HG02943 (cell line): Measurements from ENCODE around the gene NEURL4.

Experiments
- ATAC-seq: cut with Tn5 transposase; IDR thresholded peaks from one replicate; pipeline ENCODE4 v1.9.1; 2021; ENCODE audit warnings: mild to moderate bottlenecking, low read depth, moderate library complexity; ENCODE audit not compliant: unreplicated experiment

NEURL4 gene

DNA sequence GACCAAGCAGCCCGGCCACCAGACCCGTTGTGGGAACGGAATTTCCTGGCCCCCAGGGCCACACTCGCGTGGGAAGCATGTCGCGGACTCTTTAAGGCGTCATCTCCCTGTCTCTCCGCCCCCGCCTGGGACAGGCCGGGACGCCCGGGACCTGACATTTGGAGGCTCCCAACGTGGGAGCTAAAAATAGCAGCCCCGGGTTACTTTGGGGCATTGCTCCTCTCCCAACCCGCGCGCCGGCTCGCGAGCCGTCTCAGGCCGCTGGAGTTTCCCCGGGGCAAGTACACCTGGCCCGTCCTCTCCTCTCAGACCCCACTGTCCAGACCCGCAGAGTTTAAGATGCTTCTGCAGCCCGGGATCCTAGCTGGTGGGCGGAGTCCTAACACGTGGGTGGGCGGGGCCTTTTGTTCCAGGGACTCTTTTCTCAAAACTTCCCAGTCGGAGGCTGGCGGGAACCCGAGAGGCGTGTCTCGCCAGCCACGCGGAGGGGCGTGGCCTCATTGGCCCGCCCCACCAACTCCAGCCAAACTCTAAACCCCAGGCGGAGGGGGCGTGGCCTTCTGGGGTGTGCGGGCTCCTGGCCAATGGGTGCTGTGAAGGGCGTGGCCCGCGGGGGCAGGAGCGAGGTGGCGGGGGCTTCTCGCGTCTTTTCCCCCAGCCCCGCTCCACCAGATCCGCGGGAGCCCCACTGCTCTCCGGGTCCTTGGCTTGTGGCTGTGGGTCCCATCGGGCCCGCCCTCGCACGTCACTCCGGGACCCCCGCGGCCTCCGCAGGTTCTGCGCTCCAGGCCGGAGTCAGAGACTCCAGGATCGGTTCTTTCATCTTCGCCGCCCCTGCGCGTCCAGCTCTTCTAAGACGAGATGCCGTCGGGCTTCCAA, 47.8 kb downstream of the NEURL4 start, which contains the start of gene SLC2A4:
Gene SLC2A4, plus strand, starts transcription at position 645 of the 879 bp plus-strand sequence. Its CDS starts 217 bp downstream, at position 862.
- no peak for ATAC-seq

- no peak for ATAC-seq
These were observed 48.5 kb downstream of the NEURL4 start for GRCh38 chr17:7280519-7281073.

DNA sequence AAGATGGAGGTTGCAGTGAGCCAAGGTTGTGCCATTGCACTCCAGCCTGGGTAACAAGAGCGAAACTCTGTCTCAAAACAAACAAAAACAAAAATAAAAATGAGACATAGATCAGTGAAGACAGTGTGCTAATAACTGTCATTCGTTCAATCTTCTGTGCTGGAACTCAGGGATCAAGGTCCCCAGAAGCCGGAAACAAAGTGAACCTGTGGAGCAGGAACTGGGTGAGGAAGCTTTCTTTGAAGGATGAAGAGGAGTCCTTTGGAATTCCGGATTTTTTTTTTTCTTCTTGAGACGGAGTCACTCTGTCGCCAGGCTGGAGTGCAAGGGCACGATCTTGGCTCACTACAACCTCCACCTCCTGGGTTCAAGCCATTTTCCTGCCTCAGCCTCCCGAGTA, 49.7 kb downstream of the NEURL4 start:
- no peak for ATAC-seq

- no peak for ATAC-seq
These were observed 62.4 kb downstream of the NEURL4 start for GRCh38 chr17:7266784-7267183.
